Measurements from ENCODE around the gene TMEM69. TPM values are rescaled to one million over a fixed set of nuclear protein-coding genes. Genes with fewer than 3 reads are reported as not detected.

Gene TMEM69, protein sequence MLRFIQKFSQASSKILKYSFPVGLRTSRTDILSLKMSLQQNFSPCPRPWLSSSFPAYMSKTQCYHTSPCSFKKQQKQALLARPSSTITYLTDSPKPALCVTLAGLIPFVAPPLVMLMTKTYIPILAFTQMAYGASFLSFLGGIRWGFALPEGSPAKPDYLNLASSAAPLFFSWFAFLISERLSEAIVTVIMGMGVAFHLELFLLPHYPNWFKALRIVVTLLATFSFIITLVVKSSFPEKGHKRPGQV
- total RNA-seq, result 8.3 TPM

DNA sequence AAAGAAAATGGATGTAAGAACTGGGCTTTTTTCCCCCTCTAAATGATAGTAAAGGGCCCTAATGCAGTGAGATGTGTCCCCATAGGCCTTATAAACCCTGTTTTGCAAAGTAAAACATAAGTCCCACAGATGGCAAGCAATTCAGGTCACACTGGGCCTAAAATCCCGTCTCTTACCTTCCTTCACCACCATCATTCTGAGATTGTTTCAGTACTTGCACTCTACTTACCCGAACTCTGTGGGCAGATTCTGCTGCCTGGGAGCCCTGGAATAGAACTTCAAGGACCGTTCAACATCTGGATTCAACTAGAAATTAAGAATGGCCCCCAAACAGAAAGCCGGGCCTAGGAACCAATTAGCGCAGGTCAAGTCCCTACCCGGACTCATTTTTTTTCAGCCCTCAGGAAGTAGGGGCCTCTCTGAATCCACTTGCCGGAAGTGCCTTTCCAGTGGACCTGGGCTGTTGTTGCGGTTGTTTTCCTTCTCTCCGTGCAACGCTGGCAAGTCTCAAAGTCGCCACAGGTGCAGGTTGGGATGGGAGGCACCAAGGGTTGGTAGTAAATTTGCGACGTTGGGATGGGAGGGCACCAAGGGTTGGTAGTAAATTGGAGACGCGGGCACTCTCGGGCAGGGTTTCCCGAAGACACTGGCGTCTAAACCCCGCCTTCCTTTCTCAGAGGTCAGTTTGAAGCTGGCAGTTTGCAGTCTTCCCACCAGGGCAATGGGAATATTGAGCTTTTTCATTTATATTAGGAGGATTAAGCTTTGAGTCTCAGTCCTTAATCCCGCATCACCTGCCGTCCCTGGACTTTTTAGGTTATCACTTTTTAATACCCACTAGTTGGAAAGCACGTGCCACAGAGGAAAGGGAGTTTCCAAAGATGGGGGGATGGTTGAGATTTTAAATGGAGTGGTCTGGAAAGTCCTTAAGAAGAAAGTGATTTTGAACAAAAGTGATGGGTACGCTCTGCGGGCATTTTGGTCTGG lies at the start of gene TMEM69:
Gene TMEM69 (plus strand): TSS at position 428 of the 987 bp plus-strand sequence. CDS start 2,888 bp downstream, outside the sequence.
- TF ChIP-seq, protein P1, sequence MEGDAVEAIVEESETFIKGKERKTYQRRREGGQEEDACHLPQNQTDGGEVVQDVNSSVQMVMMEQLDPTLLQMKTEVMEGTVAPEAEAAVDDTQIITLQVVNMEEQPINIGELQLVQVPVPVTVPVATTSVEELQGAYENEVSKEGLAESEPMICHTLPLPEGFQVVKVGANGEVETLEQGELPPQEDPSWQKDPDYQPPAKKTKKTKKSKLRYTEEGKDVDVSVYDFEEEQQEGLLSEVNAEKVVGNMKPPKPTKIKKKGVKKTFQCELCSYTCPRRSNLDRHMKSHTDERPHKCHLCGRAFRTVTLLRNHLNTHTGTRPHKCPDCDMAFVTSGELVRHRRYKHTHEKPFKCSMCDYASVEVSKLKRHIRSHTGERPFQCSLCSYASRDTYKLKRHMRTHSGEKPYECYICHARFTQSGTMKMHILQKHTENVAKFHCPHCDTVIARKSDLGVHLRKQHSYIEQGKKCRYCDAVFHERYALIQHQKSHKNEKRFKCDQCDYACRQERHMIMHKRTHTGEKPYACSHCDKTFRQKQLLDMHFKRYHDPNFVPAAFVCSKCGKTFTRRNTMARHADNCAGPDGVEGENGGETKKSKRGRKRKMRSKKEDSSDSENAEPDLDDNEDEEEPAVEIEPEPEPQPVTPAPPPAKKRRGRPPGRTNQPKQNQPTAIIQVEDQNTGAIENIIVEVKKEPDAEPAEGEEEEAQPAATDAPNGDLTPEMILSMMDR (IDR thresholded peaks at IDR 0.05), result peak in 1 of 3 experiments; percentile 12
- intact Hi-C loops (cut with DNase I), result loop anchor here (1.0 to 10.0 kb wide), 10 partner anchors 62 to 1016 kb away; partner anchors contain the start of genes ARMH1, IPP, LRRC41 and MAST2
- peak; percentile 36 to 83 for DNase-seq (ENCODE audit: low spot score in 2 of 2)
- Histone ChIP-seq H3K4me1 (peaks cover 0 to 18% of the 10 kb centered on the region in 2 donors), H3K36me3 (no peaks in the 10 kb centered on the region), H3K27me3 (no peaks in the 10 kb centered on the region), H3K9me3 (no peaks in the 10 kb centered on the region), H3K27ac (peak within 1 kb of the TSS; percentile 97), H3K4me3 (peak within 1 kb of the TSS; percentile 71 to 89)

DNA sequence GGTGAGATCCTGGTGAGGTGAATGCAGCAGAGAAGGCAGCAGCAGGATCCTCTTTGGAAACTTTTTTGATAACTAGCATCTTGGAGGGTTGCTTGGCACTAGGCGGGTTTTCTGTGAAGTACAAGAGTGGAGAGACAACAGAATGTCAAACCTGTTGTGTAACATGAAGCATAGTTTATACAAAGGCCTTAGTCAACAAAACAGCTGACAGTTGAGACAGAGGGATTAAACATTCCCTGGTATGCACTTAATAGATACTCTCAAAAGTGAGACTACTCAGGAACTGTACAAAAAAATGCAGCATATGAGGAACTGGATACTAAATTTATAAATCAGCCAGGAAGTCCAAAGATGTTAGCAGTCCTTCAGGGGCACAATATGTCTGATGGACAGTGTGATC lies 47.7 kb upstream of the TMEM69 start:
- Histone ChIP-seq H3K27me3 (no peaks in the 10 kb centered on the region), H3K4me3 (no peak overlapping the region), H3K4me1 (no peaks in the 10 kb centered on the region), H3K27ac (no peak overlapping the region), H3K9me3 (no peaks in the 10 kb centered on the region), H3K36me3 (peaks cover 42 to 54% of the 10 kb centered on the region in 2 donors)
- TF ChIP-seq, protein P1 (IDR thresholded peaks at IDR 0.05), result no peak
- DNase-seq (ENCODE audit: low spot score in 2 of 2), result no peak
- intact Hi-C loops (cut with DNase I), result no loop called here

DNA sequence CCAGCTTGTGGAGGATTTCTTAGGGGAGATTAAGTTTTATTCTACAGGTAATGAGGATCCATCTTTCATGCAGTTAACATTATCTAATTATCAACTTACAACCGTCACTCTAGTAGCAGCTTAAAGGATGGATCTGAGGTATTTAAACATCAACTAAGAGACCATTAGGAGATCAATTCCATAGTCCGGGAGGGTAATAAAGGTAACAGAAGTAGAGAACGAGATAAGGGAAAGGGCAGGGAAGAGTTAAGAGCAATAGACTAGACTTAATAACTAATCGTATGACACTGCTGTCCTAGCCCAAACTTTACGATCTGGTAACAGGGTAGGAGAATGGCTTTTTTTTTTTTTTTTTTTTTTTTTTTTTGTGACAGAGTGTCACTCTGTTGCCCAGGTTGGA lies 44.7 kb upstream of the TMEM69 start:
- TF ChIP-seq, protein P1 (IDR thresholded peaks at IDR 0.05), result no peak
- no peak overlapping the region for H3K27ac ChIP-seq
- no peaks in the 10 kb centered on the region for H3K4me1 ChIP-seq
- no peaks in the 10 kb centered on the region for H3K9me3 ChIP-seq
- H3K4me3 ChIP-seq, result no peak overlapping the region
- H3K27me3 ChIP-seq, result no peaks in the 10 kb centered on the region
- no peak for DNase-seq (ENCODE audit: low spot score in 2 of 2)
- intact Hi-C loops (cut with DNase I), result no loop called here
- peaks cover 42 to 45% of the 10 kb centered on the region in 2 donors for H3K36me3 ChIP-seq

DNA sequence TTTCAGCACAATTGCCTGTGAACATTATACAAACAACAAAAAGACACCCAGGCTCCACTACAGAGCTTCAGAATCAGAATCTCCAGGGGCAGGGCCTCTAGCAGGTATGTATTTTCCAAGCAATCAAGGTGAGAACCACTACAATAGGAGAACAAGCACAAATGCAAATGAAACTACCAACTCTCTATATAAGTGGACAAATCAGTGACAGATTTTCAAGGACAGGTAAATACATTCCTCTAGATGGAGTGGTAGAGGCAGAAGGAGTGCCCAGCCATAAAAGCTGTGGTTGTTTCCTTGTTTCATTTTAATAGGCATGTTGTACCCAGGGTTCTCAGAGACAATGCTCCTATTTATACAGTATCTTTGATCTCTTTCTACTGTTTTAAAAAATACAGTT lies 44.0 kb upstream of the TMEM69 start:
- H3K27me3 ChIP-seq, result no peaks in the 10 kb centered on the region
- no peak overlapping the region for H3K4me3 ChIP-seq
- no peaks in the 10 kb centered on the region for H3K9me3 ChIP-seq
- H3K36me3 ChIP-seq, result peaks cover 39 to 44% of the 10 kb centered on the region in 2 donors
- no peaks in the 10 kb centered on the region for H3K4me1 ChIP-seq
- H3K27ac ChIP-seq, result no peak overlapping the region
- intact Hi-C loops (cut with DNase I), result no loop called here
- TF ChIP-seq, protein P1 (IDR thresholded peaks at IDR 0.05), result no peak
- no peak for DNase-seq (ENCODE audit: low spot score in 2 of 2)

DNA sequence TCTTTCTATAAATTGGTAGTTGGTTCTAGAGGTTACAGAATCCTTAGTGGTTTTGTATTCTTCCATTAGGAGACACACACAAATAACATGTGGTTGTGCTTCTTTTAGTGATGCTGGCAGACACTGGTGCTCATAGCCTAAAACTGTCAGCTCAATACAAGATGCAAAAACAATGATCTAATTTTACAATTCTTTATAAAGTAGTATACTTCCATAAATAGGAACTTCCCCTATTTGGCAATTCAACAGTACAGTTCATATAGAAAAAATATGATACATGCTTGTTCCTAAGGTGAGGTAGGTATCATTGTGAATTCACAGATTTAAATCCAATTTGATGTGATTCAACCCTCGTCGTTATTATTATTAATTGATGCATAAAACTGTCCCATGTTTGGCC lies 43.3 kb upstream of the TMEM69 start:
- H3K4me3 ChIP-seq, result no peak overlapping the region
- intact Hi-C loops (cut with DNase I), result no loop called here
- DNase-seq (ENCODE audit: low spot score in 2 of 2), result no peak
- H3K27me3 ChIP-seq, result no peaks in the 10 kb centered on the region
- H3K27ac ChIP-seq, result no peak overlapping the region
- peaks cover 32 to 38% of the 10 kb centered on the region in 2 donors for H3K36me3 ChIP-seq
- no peaks in the 10 kb centered on the region for H3K4me1 ChIP-seq
- TF ChIP-seq, protein P1 (IDR thresholded peaks at IDR 0.05), result no peak
- H3K9me3 ChIP-seq, result no peaks in the 10 kb centered on the region

Data from ascending aorta (tissue), 2 donors.